ENCODE data around the gene INPP4A. TPM values are rescaled to one million over a fixed set of nuclear protein-coding genes. Genes with fewer than 3 reads are reported as not detected.
A peak's percentile ranks its signal among the peaks of the same experiment; 100 is the strongest.

INPP4A gene
- total RNA-seq, 4 donors from 2014 or later: 13.6 to 25.2 (median 17.2) TPM

GRCh38 chr2:98463988-98464771 is 19.5 kb downstream of the INPP4A start:
- Histone ChIP-seq H3K27me3 (no peaks in the 10 kb centered on the region), H3K4me3 (no peak overlapping the region), H3K36me3 (no peaks in the 10 kb centered on the region), H3K9me3 (no peaks in the 10 kb centered on the region), H3K4me1 (peaks cover 18% of the 10 kb centered on the region), H3K27ac (no peak overlapping the region)
- TF ChIP-seq POLR2A (IDR thresholded peaks at IDR 0.05) (no peak), POLR2AphosphoS5 (IDR thresholded peaks at IDR 0.05) (no peak), CTCF (IDR thresholded peaks at IDR 0.05) (no peak), EP300 (IDR thresholded peaks at IDR 0.05) (no peak)
- 91% methylated on average over 10 of the region's 10 CpGs for WGBS
- DNase-seq (ENCODE audit: low spot score in 2 of 2): no peak

- TF ChIP-seq POLR2A (IDR thresholded peaks at IDR 0.05): no peak
- no peak for TF ChIP-seq POLR2AphosphoS5 (IDR thresholded peaks at IDR 0.05)
- TF ChIP-seq CTCF (IDR thresholded peaks at IDR 0.05): no peak
- no peak for TF ChIP-seq EP300 (IDR thresholded peaks at IDR 0.05)
- Histone ChIP-seq H3K36me3 (no peaks in the 10 kb centered on the region), H3K27me3 (no peaks in the 10 kb centered on the region), H3K4me1 (peaks cover 13% of the 10 kb centered on the region), H3K27ac (peak overlapping the region; percentile 55), H3K4me3 (no peak overlapping the region), H3K9me3 (no peaks in the 10 kb centered on the region)
- 73% methylated on average over 12 of the region's 12 CpGs for WGBS
- no peak for DNase-seq (ENCODE audit: low spot score in 2 of 2)
These were observed 20.2 kb downstream of the INPP4A start for GRCh38 chr2:98464772-98465310.

- no peaks in the 10 kb centered on the region for H3K27me3 ChIP-seq
- H3K36me3 ChIP-seq: no peaks in the 10 kb centered on the region
- H3K4me3 ChIP-seq: no peak overlapping the region
- TF ChIP-seq CTCF (IDR thresholded peaks at IDR 0.05) (no peak), EP300 (IDR thresholded peaks at IDR 0.05) (no peak), POLR2A (IDR thresholded peaks at IDR 0.05) (no peak), POLR2AphosphoS5 (IDR thresholded peaks at IDR 0.05) (no peak)
- WGBS: 45% methylated on average over 11 of the region's 11 CpGs
- H3K27ac ChIP-seq: peak overlapping the region; percentile 55
- no peaks in the 10 kb centered on the region for H3K9me3 ChIP-seq
- peaks cover 7% of the 10 kb centered on the region for H3K4me1 ChIP-seq
- no peak for DNase-seq (ENCODE audit: low spot score in 2 of 2)
These were observed 21.0 kb downstream of the INPP4A start for GRCh38 chr2:98465456-98466226.

GRCh38 chr2:98467082-98467536 is 22.5 kb downstream of the INPP4A start:
- H3K4me1 ChIP-seq: peaks cover 5% of the 10 kb centered on the region
- DNase-seq (ENCODE audit: low spot score in 2 of 2): no peak
- H3K9me3 ChIP-seq: no peaks in the 10 kb centered on the region
- WGBS: 88% methylated on average over 11 of the region's 11 CpGs
- H3K4me3 ChIP-seq: no peak overlapping the region
- H3K27ac ChIP-seq: no peak overlapping the region
- no peaks in the 10 kb centered on the region for H3K27me3 ChIP-seq
- TF ChIP-seq CTCF (IDR thresholded peaks at IDR 0.05) (no peak), POLR2AphosphoS5 (IDR thresholded peaks at IDR 0.05) (no peak), POLR2A (IDR thresholded peaks at IDR 0.05) (no peak), EP300 (IDR thresholded peaks at IDR 0.05) (no peak)
- H3K36me3 ChIP-seq: no peaks in the 10 kb centered on the region

GRCh38 chr2:98467652-98468051 is 23.0 kb downstream of the INPP4A start:
- 91% methylated on average over 3 of the region's 3 CpGs for WGBS
- H3K9me3 ChIP-seq: no peaks in the 10 kb centered on the region
- TF ChIP-seq CTCF (IDR thresholded peaks at IDR 0.05) (no peak), EP300 (IDR thresholded peaks at IDR 0.05) (no peak), POLR2A (IDR thresholded peaks at IDR 0.05) (no peak), POLR2AphosphoS5 (IDR thresholded peaks at IDR 0.05) (no peak)
- no peak for DNase-seq (ENCODE audit: low spot score in 2 of 2)
- H3K4me3 ChIP-seq: no peak overlapping the region
- no peak overlapping the region for H3K27ac ChIP-seq
- peaks cover 8% of the 10 kb centered on the region for H3K4me1 ChIP-seq
- H3K27me3 ChIP-seq: no peaks in the 10 kb centered on the region
- H3K36me3 ChIP-seq: no peaks in the 10 kb centered on the region
